ENCODE data around the gene NUP62.

Gene NUP62

GRCh38 chr19:49932731-49933131 is 3.4 kb upstream of the NUP62 start:
- Histone ChIP-seq H3K9me3 (ENCODE audit: insufficient read depth, low read length, severe bottlenecking) (no peaks in the 10 kb centered on the region), H3K27ac (ENCODE audit: low read length) (no peak overlapping the region), H3K9ac (ENCODE audit: low read depth, low read length) (no peak overlapping the region), H3K4me2 (ENCODE audit: insufficient read depth, low read length) (peak overlapping the region; percentile 49; the same call in 1 of the 2 replicates), H3K4me1 (ENCODE audit: insufficient read depth, low read length) (peaks cover 42% of the 10 kb centered on the region), H2AFZ (ENCODE audit: low read depth, low read length) (no peak overlapping the region), H3K36me3 (ENCODE audit: insufficient read depth, low read length) (peaks cover 50% of the 10 kb centered on the region), H4K20me1 (ENCODE audit: insufficient read depth, low read length) (peaks cover 44% of the 10 kb centered on the region), H3K4me3 (ENCODE audit: low read depth in 1 of 2, low read length in 2 of 2) (peak overlapping the region in 1 of 2 experiments; percentile 38; a peak in 1 of 4 replicates), H3K27me3 (ENCODE audit: insufficient read depth, low read length, poor library complexity) (no peaks in the 10 kb centered on the region), H3K79me2 (ENCODE audit: insufficient read depth, low read length) (peaks cover 58% of the 10 kb centered on the region)
- TF ChIP-seq EZH2 (IDR thresholded peaks at IDR 0.05; ENCODE audit: borderline replicate concordance, low read depth, low read length, severe bottlenecking) (no peak), CTCF (IDR thresholded peaks at IDR 0.05; ENCODE audit: borderline replicate concordance, extremely low read depth, low read length, poor library complexity, severe bottlenecking) (no peak)
- DNase-seq (peak; percentile 78), ATAC-seq (ENCODE audit: insufficient read depth, low read depth) (peak; percentile 12; the same call in 2 of the 3 replicates)

DNA sequence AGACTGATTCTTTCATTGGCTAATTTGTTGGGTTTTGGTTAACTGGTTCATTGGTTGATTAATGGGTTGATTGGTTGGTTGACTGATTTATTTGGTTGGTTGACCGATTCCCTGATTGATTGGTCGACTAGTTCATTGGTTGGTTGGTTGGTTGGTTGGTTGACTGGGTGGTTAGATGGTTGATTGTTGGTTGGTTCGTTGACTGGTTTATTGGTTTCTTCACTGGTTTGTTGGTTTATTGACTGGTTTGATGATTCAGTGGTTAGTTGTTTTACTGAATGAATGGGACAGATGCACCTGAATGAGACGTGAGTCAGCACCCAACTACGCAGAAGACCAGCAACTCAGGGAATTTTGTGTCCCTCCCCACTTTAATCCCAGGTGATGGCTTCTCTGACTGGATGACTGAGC is 2.7 kb upstream of the NUP62 start:
- peaks cover 50% of the 10 kb centered on the region for H4K20me1 ChIP-seq (ENCODE audit: insufficient read depth, low read length)
- no peak overlapping the region for H3K27ac ChIP-seq (ENCODE audit: low read length)
- TF ChIP-seq CTCF (IDR thresholded peaks at IDR 0.05; ENCODE audit: borderline replicate concordance, extremely low read depth, low read length, poor library complexity, severe bottlenecking) (no peak), EZH2 (IDR thresholded peaks at IDR 0.05; ENCODE audit: borderline replicate concordance, low read depth, low read length, severe bottlenecking) (no peak)
- H3K4me2 ChIP-seq (ENCODE audit: insufficient read depth, low read length): peak overlapping the region; percentile 76; the same call in 1 of the 2 replicates
- ATAC-seq (ENCODE audit: insufficient read depth, low read depth) (no peak), DNase-seq (no peak)
- no peaks in the 10 kb centered on the region for H3K9me3 ChIP-seq (ENCODE audit: insufficient read depth, low read length, severe bottlenecking)
- peaks cover 65% of the 10 kb centered on the region for H3K79me2 ChIP-seq (ENCODE audit: insufficient read depth, low read length)
- no peak overlapping the region for H3K9ac ChIP-seq (ENCODE audit: low read depth, low read length)
- H2AFZ ChIP-seq (ENCODE audit: low read depth, low read length): no peak overlapping the region
- peaks cover 46% of the 10 kb centered on the region for H3K4me1 ChIP-seq (ENCODE audit: insufficient read depth, low read length)
- peaks cover 57% of the 10 kb centered on the region for H3K36me3 ChIP-seq (ENCODE audit: insufficient read depth, low read length)
- H3K27me3 ChIP-seq (ENCODE audit: insufficient read depth, low read length, poor library complexity): no peaks in the 10 kb centered on the region
- H3K4me3 ChIP-seq (ENCODE audit: low read depth in 1 of 2, low read length in 2 of 2): peak overlapping the region in 1 of 2 experiments; percentile 97; a peak in 1 of 4 replicates

DNA sequence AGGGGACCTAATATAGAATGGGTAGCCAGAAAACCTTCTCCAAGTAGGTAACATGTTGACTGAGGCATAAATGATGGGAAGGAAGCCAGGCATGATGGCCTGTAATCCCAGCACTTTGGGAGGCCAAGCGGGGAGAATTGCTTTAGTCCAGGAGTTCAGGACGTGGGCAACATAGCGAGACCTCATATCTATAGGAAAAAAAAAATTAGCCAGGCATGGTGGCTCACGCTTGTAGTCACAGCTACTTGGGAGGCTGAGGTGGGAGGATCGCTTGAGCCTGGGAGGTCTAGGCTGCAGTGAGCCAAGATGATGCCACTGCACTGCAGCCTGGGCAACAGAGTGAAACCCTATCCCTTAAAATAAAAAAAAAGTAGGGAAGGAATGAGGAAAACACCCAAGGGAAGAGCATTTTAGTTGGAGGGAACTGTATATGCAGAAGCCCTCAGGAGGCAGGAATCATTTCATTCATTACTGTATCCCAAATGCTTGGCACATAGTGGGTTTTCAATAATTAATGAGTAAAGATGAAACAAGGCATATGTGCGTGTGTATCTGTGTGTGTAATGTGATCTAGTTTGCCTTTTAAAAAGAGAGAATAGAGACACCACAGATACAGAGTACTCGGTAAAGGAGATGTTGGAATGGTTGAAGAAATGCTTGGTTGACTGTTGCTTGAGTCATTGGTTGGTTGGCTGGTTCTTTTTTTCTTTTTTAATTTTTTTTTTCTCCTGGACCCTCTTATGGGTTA is 2.2 kb upstream of the NUP62 start:
- peaks cover 52% of the 10 kb centered on the region for H3K4me1 ChIP-seq (ENCODE audit: insufficient read depth, low read length)
- peak overlapping the region; percentile 97; the same call in 1 of the 2 replicates for H3K27ac ChIP-seq (ENCODE audit: low read length)
- H4K20me1 ChIP-seq (ENCODE audit: insufficient read depth, low read length): peaks cover 56% of the 10 kb centered on the region
- peaks cover 70% of the 10 kb centered on the region for H3K79me2 ChIP-seq (ENCODE audit: insufficient read depth, low read length)
- H3K4me2 ChIP-seq (ENCODE audit: insufficient read depth, low read length): peak overlapping the region; percentile 76
- H3K9me3 ChIP-seq (ENCODE audit: insufficient read depth, low read length, severe bottlenecking): no peaks in the 10 kb centered on the region
- ATAC-seq (ENCODE audit: insufficient read depth, low read depth): no peak
- no peak overlapping the region for H2AFZ ChIP-seq (ENCODE audit: low read depth, low read length)
- H3K27me3 ChIP-seq (ENCODE audit: insufficient read depth, low read length, poor library complexity): no peaks in the 10 kb centered on the region
- H3K9ac ChIP-seq (ENCODE audit: low read depth, low read length): no peak overlapping the region; the same call in 1 of the 2 replicates
- H3K4me3 ChIP-seq (ENCODE audit: low read depth in 1 of 2, low read length in 2 of 2): peak overlapping the region in 1 of 2 experiments; percentile 97; a peak in 2 of 4 replicates
- peaks cover 63% of the 10 kb centered on the region for H3K36me3 ChIP-seq (ENCODE audit: insufficient read depth, low read length)
- DNase-seq: no peak
- TF ChIP-seq EZH2 (IDR thresholded peaks at IDR 0.05; ENCODE audit: borderline replicate concordance, low read depth, low read length, severe bottlenecking) (no peak), CTCF (IDR thresholded peaks at IDR 0.05; ENCODE audit: borderline replicate concordance, extremely low read depth, low read length, poor library complexity, severe bottlenecking) (no peak)
